Stomach (tissue), 9 donors: ENCODE results near the gene B3GLCT. TPM values are rescaled to one million over a fixed set of nuclear protein-coding genes. Genes with fewer than 3 reads are reported as not detected.

Source experiments
- DNase-seq, 2 donors: peaks; one replicate each; pipeline versions ENCODE4 v3.0.0 to v3.0.0-alpha.2; 2013 to 2019
- H3K27ac ChIP-seq, 5 donors: fragments of 200-600 bp in 4 of 5; sonication (generic) in 4 of 5; one replicate each; pipeline ENCODE4 v1.5.1; 2013 to 2019; ENCODE audit warnings: mild to moderate bottlenecking in 1 of 5, moderate library complexity in 1 of 5
- H3K27me3 ChIP-seq, 3 donors: fragments of 200-600 bp; sonication (generic); one replicate each; pipeline ENCODE4 v1.5.1; 2017 to 2019; ENCODE audit warnings: mixed run types in 1 of 3
- H3K36me3 ChIP-seq, 4 donors: fragments of 200-600 bp; sonication (generic); 1 replicate in 3 of 4; 2 replicates in 1 of 4; pipeline ENCODE4 v1.5.1; 2016 to 2019
- H3K4me1 ChIP-seq, 4 donors: fragments of 200-600 bp; sonication (generic); one replicate each; pipeline ENCODE4 v1.5.1; 2016 to 2019
- H3K4me3 ChIP-seq, 4 donors: fragments of 200-600 bp; sonication (generic) in 3 of 4; one replicate each; pipeline ENCODE4 v1.5.1; 2016 to 2019; ENCODE audit warnings: mild to moderate bottlenecking in 1 of 4
- H3K9me3 ChIP-seq, 4 donors: fragments of 200-600 bp; sonication (generic); one replicate each; pipeline ENCODE4 v1.5.1; 2016 to 2019
- EP300 ChIP-seq: sonication (generic); formaldehyde crosslinking; IDR thresholded peaks from one replicate; pipeline ENCODE4 v1.6.1; 2017; ENCODE audit warnings: antibody characterized with exemption
- POLR2A ChIP-seq, 4 donors: fragments of 450-650 bp; IDR thresholded peaks; one replicate each; pipeline ENCODE4 v1.6.1; 2016; ENCODE audit warnings: antibody characterized with exemption in 4 of 4, control low read depth in 2 of 4, mild to moderate bottlenecking in 1 of 4, moderate library complexity in 1 of 4
- POLR2AphosphoS5 ChIP-seq, 3 donors: sonication (generic); formaldehyde crosslinking; IDR thresholded peaks; one replicate each; pipeline ENCODE4 v1.6.1; 2016; ENCODE audit warnings: antibody characterized with exemption in 3 of 3
- WGBS, 5 donors: extraction: QIAGEN DNeasy Blood & Tissue Kit in 3 of 5; methylation state at CpG; one replicate each; pipeline versions ENCODE4 v1.1.5 to v1.1.7; 2013 to 2018; 5-methylcytosine and 5-hydroxymethylcytosine counted together
- intact Hi-C: fragments of 100-400 bp; cut with DNase I; formaldehyde crosslinking; loops from one replicate; pipeline ENCODE4 v1.15.1; 2023; ENCODE audit warnings: low total_unique reads
- polyA plus RNA-seq, 3 donors: library from polyadenylated mRNA; stranded (reverse); fragments of 200-250 nt; gene quantifications; one replicate each; pipeline ENCODE4 v1.2.3, GENCODE V29; 2013
- total RNA-seq, 5 donors: library from RNA; depleted of rRNA; stranded (reverse); fragments of >200 nt; gene quantifications; one replicate each; pipeline versions ENCODE4 v1.1.0 to v1.2.3, GENCODE V29; 2014 to 2016
- TF ChIP-seq, protein P1 (sequence below), 7 experiments: fragments of 450-650 bp in 4 of 7; fragments of 200-600 bp in 3 of 7; sonication (generic) in 3 of 7; IDR thresholded peaks; one replicate each; pipeline ENCODE4 v1.5.1; 2016 to 2019; ENCODE audit warnings: antibody characterized with exemption in 7 of 7, control low read depth in 2 of 7, mild to moderate bottlenecking in 1 of 7
- donor health status: healthy with polysubstance abuse.
- donor health status: Bipolar disorder and iron deficiency.
- donor health status: healthy.

The B3GLCT gene
- total and polyA plus RNA-seq, 8 donors = 0.76 to 16.1 (median 6.4) TPM; not detected in 2

- Histone ChIP-seq H3K4me3 (peak overlapping the region; percentile 68 to 94 (median 86)), H3K27ac (peak overlapping the region in 3 of 5 donors; percentile 93 to 99 (median 97)), H3K9me3 (no peaks in the 10 kb centered on the region), H3K36me3 (no peaks in the 10 kb centered on the region), H3K27me3 (no peaks in the 10 kb centered on the region), H3K4me1 (peaks cover 6 to 31% (median 23%) of the 10 kb centered on the region in 4 donors)
- WGBS, 5 donors = 47 to 60% (median 54%) methylated on average over 7 of the region's 7 CpGs
- DNase-seq = peak in 1 of 2 donors; percentile 52
- intact Hi-C loops = no loop called here
- TF ChIP-seq EP300 (no peak), POLR2AphosphoS5 (IDR thresholded peaks at IDR 0.05) (peak in 1 of 3 donors; percentile 21)
Observed at GRCh38 chr13:31201341-31202031, 1.7 kb downstream of the B3GLCT start.

GRCh38 chr13:31204592-31204991 is 4.8 kb downstream of the B3GLCT start:
- Histone ChIP-seq H3K27ac (no peak overlapping the region), H3K36me3 (no peaks in the 10 kb centered on the region), H3K4me1 (peaks cover 20 to 44% (median 33%) of the 10 kb centered on the region in 4 donors), H3K9me3 (no peaks in the 10 kb centered on the region), H3K4me3 (no peak overlapping the region), H3K27me3 (no peaks in the 10 kb centered on the region)
- 75 to 84% (median 80%) methylated on average over 1 of the region's 1 CpG for WGBS, 5 donors
- peak in 1 of 2 donors; percentile 16 for DNase-seq
- TF ChIP-seq, protein P1, sequence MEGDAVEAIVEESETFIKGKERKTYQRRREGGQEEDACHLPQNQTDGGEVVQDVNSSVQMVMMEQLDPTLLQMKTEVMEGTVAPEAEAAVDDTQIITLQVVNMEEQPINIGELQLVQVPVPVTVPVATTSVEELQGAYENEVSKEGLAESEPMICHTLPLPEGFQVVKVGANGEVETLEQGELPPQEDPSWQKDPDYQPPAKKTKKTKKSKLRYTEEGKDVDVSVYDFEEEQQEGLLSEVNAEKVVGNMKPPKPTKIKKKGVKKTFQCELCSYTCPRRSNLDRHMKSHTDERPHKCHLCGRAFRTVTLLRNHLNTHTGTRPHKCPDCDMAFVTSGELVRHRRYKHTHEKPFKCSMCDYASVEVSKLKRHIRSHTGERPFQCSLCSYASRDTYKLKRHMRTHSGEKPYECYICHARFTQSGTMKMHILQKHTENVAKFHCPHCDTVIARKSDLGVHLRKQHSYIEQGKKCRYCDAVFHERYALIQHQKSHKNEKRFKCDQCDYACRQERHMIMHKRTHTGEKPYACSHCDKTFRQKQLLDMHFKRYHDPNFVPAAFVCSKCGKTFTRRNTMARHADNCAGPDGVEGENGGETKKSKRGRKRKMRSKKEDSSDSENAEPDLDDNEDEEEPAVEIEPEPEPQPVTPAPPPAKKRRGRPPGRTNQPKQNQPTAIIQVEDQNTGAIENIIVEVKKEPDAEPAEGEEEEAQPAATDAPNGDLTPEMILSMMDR (IDR thresholded peaks at IDR 0.05) = no peak
- TF ChIP-seq POLR2A (IDR thresholded peaks at IDR 0.05) (no peak), POLR2AphosphoS5 (IDR thresholded peaks at IDR 0.05) (no peak), EP300 (no peak)
- intact Hi-C loops = no loop called here

DNA sequence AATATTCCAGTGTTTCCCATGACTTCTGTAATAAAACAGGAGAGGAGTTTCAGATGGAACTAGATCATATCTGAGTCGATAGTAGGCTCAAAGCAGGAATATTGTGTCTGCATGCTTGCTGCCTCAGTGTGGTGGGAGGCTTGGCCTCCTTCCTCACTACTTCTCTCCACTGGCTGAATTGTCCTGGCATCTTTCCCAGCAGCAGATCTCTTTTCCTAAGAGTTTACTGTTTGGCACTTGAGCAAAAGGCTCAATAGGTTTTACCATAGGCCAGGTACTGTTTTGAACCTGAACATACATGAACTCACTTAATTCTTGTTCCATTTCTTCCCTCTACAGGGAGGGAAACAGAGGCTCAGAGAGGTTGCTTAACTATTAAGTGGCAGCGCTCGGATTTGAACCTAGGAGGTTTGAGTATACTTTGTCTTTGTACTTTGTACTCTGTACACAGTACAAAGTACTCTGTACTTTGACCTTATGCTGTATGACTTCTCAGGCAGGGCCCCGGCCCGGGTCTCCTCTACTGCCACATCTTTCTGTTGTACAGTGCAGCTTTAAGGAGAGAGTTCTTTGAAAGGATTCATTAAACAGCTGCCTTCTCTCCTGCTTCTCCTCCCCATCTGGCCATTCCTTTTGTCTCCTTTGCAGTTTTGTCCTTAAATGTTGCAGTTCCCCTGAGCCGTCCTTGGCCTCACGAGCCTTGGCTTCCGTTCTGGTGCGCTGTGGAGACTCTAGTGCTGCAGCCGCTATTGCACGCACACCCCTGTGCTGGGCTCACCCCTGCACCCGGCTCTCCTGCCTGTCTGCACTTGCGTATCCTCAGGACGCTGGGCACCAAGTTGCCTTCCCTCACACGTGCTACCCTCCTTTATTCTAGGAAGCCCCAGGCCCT is 8.1 kb downstream of the B3GLCT start:
- intact Hi-C loops = no loop called here
- WGBS, 5 donors = 46 to 58% (median 50%) methylated on average over 15 of the region's 15 CpGs

GRCh38 chr13:31208559-31209122 is 8.9 kb downstream of the B3GLCT start:
- WGBS, 5 donors = 64 to 82% (median 74%) methylated on average over 12 of the region's 12 CpGs
- peaks cover 13 to 36% (median 29%) of the 10 kb centered on the region in 4 donors for H3K4me1 ChIP-seq
- DNase-seq = peak in 1 of 2 donors; percentile 10
- H3K4me3 ChIP-seq = no peak overlapping the region
- H3K9me3 ChIP-seq = no peaks in the 10 kb centered on the region
- H3K27me3 ChIP-seq = no peaks in the 10 kb centered on the region
- intact Hi-C loops = no loop called here
- TF ChIP-seq POLR2A (IDR thresholded peaks at IDR 0.05) = no peak
- TF ChIP-seq, protein P1 (IDR thresholded peaks at IDR 0.05) = no peak
- TF ChIP-seq POLR2AphosphoS5 (IDR thresholded peaks at IDR 0.05) = no peak
- TF ChIP-seq EP300 = no peak
- no peaks in the 10 kb centered on the region for H3K36me3 ChIP-seq
- H3K27ac ChIP-seq = peak overlapping the region in 4 of 5 donors; percentile 20 to 69 (median 52)

More for the DNA sequence above, 8.1 kb downstream of the B3GLCT start:
- peak in 1 of 2 donors; percentile 65 for DNase-seq
- Histone ChIP-seq H3K36me3 (no peaks in the 10 kb centered on the region), H3K27ac (peak overlapping the region in 2 of 5 donors; percentile 62 to 69), H3K9me3 (no peaks in the 10 kb centered on the region), H3K4me1 (peaks cover 13 to 40% (median 29%) of the 10 kb centered on the region in 4 donors), H3K27me3 (no peaks in the 10 kb centered on the region), H3K4me3 (no peak overlapping the region)
- TF ChIP-seq POLR2A (IDR thresholded peaks at IDR 0.05) (no peak), POLR2AphosphoS5 (IDR thresholded peaks at IDR 0.05) (no peak)
